ENCODE results near the gene IFT20.

- TF ChIP-seq CTCF (IDR thresholded peaks at IDR 0.05 in 2 of 3, conservative IDR thresholded peaks at IDR 0.05 in 1 of 3; ENCODE audit: control insufficient read depth in 2 of 3, extremely low read depth in 1 of 3, insufficient read depth in 1 of 3, low read depth in 3 of 3, low read length in 3 of 3) (no peak), MXI1 (IDR thresholded peaks at IDR 0.05; ENCODE audit: low read depth, low read length) (no peak)
Observed at GRCh38 chr17:28285965-28286364, 49.3 kb downstream of the IFT20 start.
